ENCODE results near the gene ATRIP. TPM values are rescaled to one million over a fixed set of nuclear protein-coding genes. Genes with fewer than 3 reads are reported as not detected.

ATRIP gene
- total and polyA plus RNA-seq, 2 donors from 2014 or later, result 5.4 to 6.7 TPM

- Histone ChIP-seq H3K36me3 (ENCODE audit: control insufficient read depth in 2 of 3, insufficient read depth in 3 of 3, low read length in 3 of 3) (peaks cover 3 to 19% (median 9%) of the 10 kb centered on the region in 3 donors), H3K27ac (ENCODE audit: low read depth in 2 of 2, low read length in 2 of 2) (no peak overlapping the region)
- FAIRE-seq, result no peak
Measured at GRCh38 chr3:48451270-48451669, 4.7 kb downstream of the ATRIP start.

DNA sequence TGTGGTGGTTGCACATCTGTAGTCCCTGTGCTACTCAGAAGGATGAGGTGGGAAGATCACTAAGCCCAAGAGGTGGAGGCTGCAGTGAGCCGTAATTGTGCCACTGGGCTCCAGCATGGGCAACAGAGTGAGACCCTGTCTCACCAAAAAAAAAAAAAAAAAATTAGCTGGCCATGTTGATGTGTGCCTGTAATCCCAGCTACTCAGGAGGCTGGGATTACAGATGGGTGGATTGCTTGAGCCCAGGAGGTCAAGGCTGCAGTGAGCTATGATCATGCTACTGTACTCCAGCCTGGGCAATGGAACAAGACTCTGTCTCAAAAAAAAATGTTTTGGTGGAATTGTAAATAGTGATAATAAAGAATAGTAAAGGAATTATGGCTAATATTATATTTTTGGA, 9.9 kb downstream of the ATRIP start:
- H3K9ac ChIP-seq (ENCODE audit: low read length in 3 of 3), result no peak overlapping the region
- no peak for TF ChIP-seq CTCF (IDR thresholded peaks at IDR 0.05; ENCODE audit: borderline replicate concordance, extremely low read depth, insufficient read depth)
- no peak overlapping the region for H3K27ac ChIP-seq (ENCODE audit: low read depth in 2 of 2, low read length in 2 of 2)
- H3K9me3 ChIP-seq (ENCODE audit: control insufficient read depth in 2 of 3, insufficient read depth in 1 of 3, low read length in 3 of 3), result no peaks in the 10 kb centered on the region
- H3K4me3 ChIP-seq (ENCODE audit: low read length in 3 of 3), result no peak overlapping the region
- no peaks in the 10 kb centered on the region for H3K27me3 ChIP-seq (ENCODE audit: control insufficient read depth, insufficient read depth, low read length)
- DNase-seq (peak in 1 of 5 donors; percentile 23), FAIRE-seq (no peak)
- H3K36me3 ChIP-seq (ENCODE audit: control insufficient read depth in 2 of 3, insufficient read depth in 3 of 3, low read length in 3 of 3), result peaks cover 12 to 55% (median 22%) of the 10 kb centered on the region in 3 donors
- intact Hi-C loops (cut with DNase I), result no loop called here
- H3K4me1 ChIP-seq (ENCODE audit: control insufficient read depth in 2 of 3, insufficient read depth in 2 of 3, low read depth in 1 of 3, low read length in 3 of 3), result no peaks in the 10 kb centered on the region

More at GRCh38 chr3:48451270-48451669, 4.7 kb downstream of the ATRIP start:
- Histone ChIP-seq H3K4me1 (ENCODE audit: control insufficient read depth in 2 of 3, insufficient read depth in 2 of 3, low read depth in 1 of 3, low read length in 3 of 3) (peaks cover 4 to 6% (median 5%) of the 10 kb centered on the region in 3 donors), H3K27me3 (ENCODE audit: control insufficient read depth, insufficient read depth, low read length) (no peaks in the 10 kb centered on the region), H3K9me3 (ENCODE audit: control insufficient read depth in 2 of 3, insufficient read depth in 1 of 3, low read length in 3 of 3) (no peaks in the 10 kb centered on the region), H3K4me3 (ENCODE audit: low read length in 3 of 3) (no peak overlapping the region), H3K9ac (ENCODE audit: low read length in 3 of 3) (no peak overlapping the region)
- DNase-seq, result no peak
- intact Hi-C loops (cut with DNase I), result no loop called here
- no peak for TF ChIP-seq CTCF (IDR thresholded peaks at IDR 0.05; ENCODE audit: borderline replicate concordance, extremely low read depth, insufficient read depth)

- FAIRE-seq (no peak), DNase-seq (peak in 1 of 5 donors; percentile 29)
- Histone ChIP-seq H3K9me3 (ENCODE audit: control insufficient read depth in 2 of 3, insufficient read depth in 1 of 3, low read length in 3 of 3) (no peaks in the 10 kb centered on the region), H3K27me3 (ENCODE audit: control insufficient read depth, insufficient read depth, low read length) (no peaks in the 10 kb centered on the region), H3K36me3 (ENCODE audit: control insufficient read depth in 2 of 3, insufficient read depth in 3 of 3, low read length in 3 of 3) (peaks cover 6 to 45% (median 21%) of the 10 kb centered on the region in 3 donors), H3K4me3 (ENCODE audit: low read length in 3 of 3) (no peak overlapping the region), H3K9ac (ENCODE audit: low read length in 3 of 3) (no peak overlapping the region), H3K27ac (ENCODE audit: low read depth in 2 of 2, low read length in 2 of 2) (no peak overlapping the region), H3K4me1 (ENCODE audit: control insufficient read depth in 2 of 3, insufficient read depth in 2 of 3, low read depth in 1 of 3, low read length in 3 of 3) (no peaks in the 10 kb centered on the region)
- intact Hi-C loops (cut with DNase I), result no loop called here
- TF ChIP-seq CTCF (IDR thresholded peaks at IDR 0.05; ENCODE audit: borderline replicate concordance, extremely low read depth, insufficient read depth), result no peak
Measured at GRCh38 chr3:48459331-48459730, 12.8 kb downstream of the ATRIP start.
